ENCODE data around the gene DENND1A. TPM values are rescaled to one million over a fixed set of nuclear protein-coding genes. Genes with fewer than 3 reads are reported as not detected.

Gene DENND1A
- total RNA-seq, 1 experiment from 2014 or later: 19.7 TPM

DNA sequence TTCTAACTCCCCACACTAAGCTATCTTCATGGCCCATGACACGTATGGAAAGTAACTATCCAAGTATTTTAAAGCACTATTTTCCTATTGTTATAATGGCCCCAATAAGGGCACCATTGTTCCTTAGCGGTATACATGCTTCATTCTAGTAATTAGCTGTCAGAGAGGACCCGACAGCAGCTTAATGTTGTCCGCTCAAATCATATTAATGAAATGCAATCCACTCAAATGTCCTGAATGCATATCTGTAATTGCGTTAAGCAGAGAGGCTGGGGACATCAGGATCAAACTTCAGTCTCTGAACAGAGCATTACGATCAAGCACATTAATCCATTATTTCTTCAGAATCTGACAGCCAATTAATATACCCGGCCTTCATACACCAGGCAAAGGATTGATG lies 434.2 kb downstream of the DENND1A start:
- ChIA-PET POLR2A (no interaction called here), CTCF (no interaction called here)
- H3K27ac ChIP-seq (ENCODE audit: low read length): no peak overlapping the region
- no TSS peak for BruUV-seq (replicated peaks)
- H3K4me1 ChIP-seq (ENCODE audit: control insufficient read depth, insufficient read depth, low read length): no peaks in the 10 kb centered on the region
- in situ Hi-C loops (cut with HindIII; ENCODE audit: low pct_unique_long_range_greater_than_20kb, low sequenced_read_pairs) (no loop called here), intact Hi-C loops (cut with micrococcal nuclease; ENCODE audit: unreplicated experiment) (no loop called here)
- TF ChIP-seq TCF7L2 (IDR thresholded peaks at IDR 0.05; ENCODE audit: low read depth, low read length) (no peak), POLR2AphosphoS5 (IDR thresholded peaks at IDR 0.05; ENCODE audit: low read depth, low read length) (no peak), SIN3A (IDR thresholded peaks at IDR 0.05; ENCODE audit: borderline replicate concordance, insufficient read depth, low read depth, low read length) (no peak), REST (IDR thresholded peaks at IDR 0.05; ENCODE audit: insufficient read depth in 1 of 2, low read depth in 2 of 2, low read length in 1 of 2) (no peak)
- TF ChIP-seq, protein P1, sequence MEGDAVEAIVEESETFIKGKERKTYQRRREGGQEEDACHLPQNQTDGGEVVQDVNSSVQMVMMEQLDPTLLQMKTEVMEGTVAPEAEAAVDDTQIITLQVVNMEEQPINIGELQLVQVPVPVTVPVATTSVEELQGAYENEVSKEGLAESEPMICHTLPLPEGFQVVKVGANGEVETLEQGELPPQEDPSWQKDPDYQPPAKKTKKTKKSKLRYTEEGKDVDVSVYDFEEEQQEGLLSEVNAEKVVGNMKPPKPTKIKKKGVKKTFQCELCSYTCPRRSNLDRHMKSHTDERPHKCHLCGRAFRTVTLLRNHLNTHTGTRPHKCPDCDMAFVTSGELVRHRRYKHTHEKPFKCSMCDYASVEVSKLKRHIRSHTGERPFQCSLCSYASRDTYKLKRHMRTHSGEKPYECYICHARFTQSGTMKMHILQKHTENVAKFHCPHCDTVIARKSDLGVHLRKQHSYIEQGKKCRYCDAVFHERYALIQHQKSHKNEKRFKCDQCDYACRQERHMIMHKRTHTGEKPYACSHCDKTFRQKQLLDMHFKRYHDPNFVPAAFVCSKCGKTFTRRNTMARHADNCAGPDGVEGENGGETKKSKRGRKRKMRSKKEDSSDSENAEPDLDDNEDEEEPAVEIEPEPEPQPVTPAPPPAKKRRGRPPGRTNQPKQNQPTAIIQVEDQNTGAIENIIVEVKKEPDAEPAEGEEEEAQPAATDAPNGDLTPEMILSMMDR (IDR thresholded peaks at IDR 0.05): no peak
- no peak for ATAC-seq
- no peak for DNase-seq (ENCODE audit: low read depth, low spot score)
- H3K4me3 ChIP-seq (ENCODE audit: low read depth in 2 of 2, low read length in 2 of 2): no peak overlapping the region
- H3K36me3 ChIP-seq (ENCODE audit: control insufficient read depth, insufficient read depth, low read length): no peaks in the 10 kb centered on the region
- no peaks in the 10 kb centered on the region for H3K27me3 ChIP-seq (ENCODE audit: control insufficient read depth, insufficient read depth, low read length)
- no peaks in the 10 kb centered on the region for H3K9me3 ChIP-seq (ENCODE audit: control insufficient read depth, insufficient read depth, low read depth, low read length)

- Histone ChIP-seq H3K4me3 (ENCODE audit: low read depth in 2 of 2, low read length in 2 of 2) (no peak overlapping the region), H3K27ac (ENCODE audit: low read length) (no peak overlapping the region), H3K36me3 (ENCODE audit: control insufficient read depth, insufficient read depth, low read length) (no peaks in the 10 kb centered on the region), H3K9me3 (ENCODE audit: control insufficient read depth, insufficient read depth, low read depth, low read length) (no peaks in the 10 kb centered on the region), H3K27me3 (ENCODE audit: control insufficient read depth, insufficient read depth, low read length) (no peaks in the 10 kb centered on the region), H3K4me1 (ENCODE audit: control insufficient read depth, insufficient read depth, low read length) (no peaks in the 10 kb centered on the region)
- in situ Hi-C loops (cut with HindIII; ENCODE audit: low pct_unique_long_range_greater_than_20kb, low sequenced_read_pairs) (no loop called here), intact Hi-C loops (cut with micrococcal nuclease; ENCODE audit: unreplicated experiment) (no loop called here)
- TF ChIP-seq POLR2AphosphoS5 (IDR thresholded peaks at IDR 0.05; ENCODE audit: low read depth, low read length): no peak
- TF ChIP-seq, protein P1 (IDR thresholded peaks at IDR 0.05): no peak
- TF ChIP-seq TCF7L2 (IDR thresholded peaks at IDR 0.05; ENCODE audit: low read depth, low read length): no peak
- no peak for TF ChIP-seq REST (IDR thresholded peaks at IDR 0.05; ENCODE audit: insufficient read depth in 1 of 2, low read depth in 2 of 2, low read length in 1 of 2)
- no peak for TF ChIP-seq SIN3A (IDR thresholded peaks at IDR 0.05; ENCODE audit: borderline replicate concordance, insufficient read depth, low read depth, low read length)
- DNase-seq (ENCODE audit: low read depth, low spot score): no peak
- ATAC-seq: no peak
- no TSS peak for BruUV-seq (replicated peaks)
- CTCF ChIA-PET: no interaction called here
- POLR2A ChIA-PET: no interaction called here
Measured at GRCh38 chr9:123493627-123494026, 436.3 kb downstream of the DENND1A start.
